Measurements from ENCODE around the gene CPNE7.
"Not testable (repeated sequence)": the region's sequence is repeated elsewhere in the genome, so short reads cannot be mapped to it uniquely, and the experiment has no call there.

CPNE7 gene

DNA sequence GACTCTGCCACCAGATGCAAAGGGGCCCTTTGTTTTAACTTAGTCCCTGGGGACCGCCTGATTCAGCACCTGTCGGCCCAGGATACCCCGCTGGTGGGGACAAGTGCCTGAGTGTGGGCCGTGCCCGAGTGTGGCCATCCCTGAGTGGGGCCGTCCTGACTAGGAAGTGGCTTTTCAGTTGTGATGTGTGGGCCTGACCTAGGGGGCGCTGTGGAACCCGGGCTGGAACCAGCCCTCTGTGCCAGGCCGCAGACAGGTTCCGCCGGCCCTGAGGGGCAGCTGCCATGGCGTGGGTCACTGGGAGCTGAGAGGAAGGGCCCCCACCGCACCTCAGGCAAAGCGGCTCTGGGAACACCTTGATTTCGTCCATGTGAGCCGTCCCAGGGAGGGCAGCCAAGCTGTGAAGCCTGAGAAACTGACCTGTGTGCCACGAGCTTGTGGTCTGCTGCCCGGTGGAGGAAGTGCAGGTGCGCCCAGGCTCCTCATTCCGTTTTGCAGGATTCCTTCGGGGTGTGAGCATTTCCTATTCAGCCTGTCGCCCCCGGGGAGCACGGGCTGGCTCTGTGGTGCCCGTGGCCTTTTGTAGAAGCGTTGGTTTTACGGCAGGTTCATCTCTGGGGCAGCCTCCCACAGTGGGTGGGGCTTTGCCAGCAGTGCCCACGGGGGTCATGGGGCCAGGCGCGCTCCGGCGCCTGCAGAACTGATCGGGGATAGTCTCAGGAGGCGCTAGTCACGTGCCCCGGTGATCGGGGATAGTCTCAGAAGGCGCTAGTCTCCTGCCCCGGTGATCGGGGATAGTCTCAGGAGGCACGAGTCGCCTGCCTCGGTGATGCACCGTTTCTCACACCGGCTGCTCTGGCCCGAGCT, 9.8 kb upstream of the CPNE7 start:
- peak; percentile 39 to 40 for DNase-seq (ENCODE audit: low read depth in 1 of 2, low spot score in 1 of 2)

GRCh38 chr16:89567656-89568594, 7.6 kb upstream of the CPNE7 start:
- no peak for DNase-seq (ENCODE audit: low read depth in 1 of 2, low spot score in 1 of 2)

GRCh38 chr16:89569506-89570341, 5.8 kb upstream of the CPNE7 start:
- DNase-seq (ENCODE audit: low read depth in 1 of 2, low spot score in 1 of 2), result no peak

GRCh38 chr16:89570342-89570923, 5.1 kb upstream of the CPNE7 start:
- no peak for DNase-seq (ENCODE audit: low read depth in 1 of 2, low spot score in 1 of 2)

DNA sequence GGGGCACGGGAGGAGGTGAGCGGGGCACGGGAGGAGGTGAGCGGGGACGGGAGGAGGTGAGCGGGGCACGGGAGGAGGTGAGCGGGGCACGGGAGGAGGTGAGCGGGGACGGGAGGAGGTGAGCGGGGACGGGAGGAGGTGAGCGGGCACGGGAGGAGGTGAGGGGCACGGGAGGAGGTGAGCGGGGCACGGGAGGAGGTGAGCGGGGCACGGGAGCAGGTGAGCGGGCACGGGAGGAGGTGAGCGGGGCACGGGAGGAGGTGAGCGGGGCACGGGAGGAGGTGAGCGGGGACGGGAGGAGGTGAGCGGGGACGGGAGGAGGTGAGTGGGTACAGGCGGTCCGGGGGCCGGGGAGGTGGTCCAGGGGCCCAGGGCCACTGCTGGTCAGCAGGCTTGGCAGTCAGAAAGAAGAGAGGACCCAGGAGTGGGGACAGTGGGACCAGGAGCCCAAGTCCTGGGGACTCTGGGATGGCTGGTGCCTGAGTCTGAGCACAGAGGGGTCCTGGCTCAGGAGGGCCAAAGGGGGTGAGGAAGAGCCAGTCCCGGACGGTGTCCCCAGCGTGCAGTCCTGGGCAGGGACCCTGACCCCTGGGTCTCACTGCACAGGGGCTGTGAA, 4.5 kb upstream of the CPNE7 start:
- DNase-seq (ENCODE audit: low read depth in 1 of 2, low spot score in 1 of 2), result not testable (repeated sequence)

DNA sequence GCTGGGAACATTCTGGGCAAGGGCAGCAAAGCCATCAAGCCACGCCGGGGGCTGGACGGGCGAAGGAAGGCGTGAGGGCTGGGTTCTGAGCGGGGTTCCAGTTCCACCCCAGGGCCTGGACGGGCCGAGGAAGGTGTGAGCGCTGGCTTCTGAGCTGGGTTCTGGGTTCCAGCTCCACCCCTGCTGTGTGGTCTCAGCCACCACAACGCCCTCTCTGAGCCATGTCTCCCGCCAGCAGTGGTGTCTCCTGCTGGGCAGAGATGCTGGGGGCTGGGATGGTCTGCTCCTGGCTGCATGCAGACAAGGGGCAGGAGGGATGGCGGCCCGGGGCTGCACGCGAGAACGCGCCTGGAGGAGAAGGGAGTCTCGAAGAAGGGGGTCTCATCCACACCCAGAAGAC, 3.9 kb upstream of the CPNE7 start:
- no peak for DNase-seq (ENCODE audit: low read depth in 1 of 2, low spot score in 1 of 2)

DNA sequence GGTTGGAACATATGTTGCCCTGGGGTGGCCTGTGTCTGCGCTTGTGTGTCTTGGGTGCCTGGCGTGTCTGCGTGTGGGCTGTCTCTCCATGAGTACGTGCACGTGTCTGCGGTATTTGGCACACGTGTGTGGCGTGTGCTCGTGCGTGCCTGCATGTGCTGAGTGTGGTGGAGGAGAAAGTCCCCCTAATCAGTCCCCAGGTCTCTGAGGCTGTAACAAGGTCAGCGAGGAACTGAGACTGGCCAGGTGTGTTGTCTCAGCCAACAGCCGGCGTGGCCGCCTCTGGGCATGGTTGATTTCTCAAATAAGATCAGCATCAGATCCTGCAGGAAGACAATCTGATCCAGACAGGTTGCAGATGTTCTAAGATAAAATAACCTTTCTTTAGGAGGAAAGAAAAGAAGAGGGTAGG, 3.5 kb upstream of the CPNE7 start:
- DNase-seq (ENCODE audit: low read depth in 1 of 2, low spot score in 1 of 2), result no peak

DNA sequence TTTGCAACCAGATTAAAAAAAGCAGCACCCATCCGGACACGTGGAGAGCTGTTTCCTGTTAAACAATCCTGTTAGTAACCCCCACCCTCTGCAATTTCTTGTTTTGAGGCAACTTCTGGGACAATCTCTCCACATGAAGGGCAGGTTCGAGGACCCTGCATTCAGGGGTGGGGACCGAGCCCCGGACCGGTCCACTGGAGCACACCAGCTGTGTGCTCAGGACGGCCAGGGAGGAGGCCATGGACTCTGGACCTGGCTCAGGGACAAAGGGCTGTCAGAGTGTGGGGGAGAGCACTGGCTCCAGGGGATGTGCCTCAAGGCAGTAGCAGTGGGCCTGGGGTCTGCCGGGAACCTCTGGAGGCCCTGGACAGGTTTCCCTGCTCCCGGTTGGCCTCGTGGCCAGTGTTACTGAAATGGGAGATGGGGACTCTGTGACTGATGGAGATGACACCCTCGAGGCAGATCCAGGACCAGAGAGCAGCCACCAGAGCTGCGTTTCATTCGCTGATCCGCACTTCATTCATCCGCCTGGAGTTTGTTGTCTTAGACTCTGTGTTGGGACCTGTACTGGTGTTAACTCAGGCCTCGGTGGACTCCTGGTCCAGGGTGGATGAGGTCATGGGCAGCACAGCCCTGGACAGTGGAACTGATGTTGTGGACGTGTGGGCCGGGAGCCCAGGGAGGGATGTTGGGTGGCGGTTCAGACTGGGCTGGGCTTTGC, 2.9 kb upstream of the CPNE7 start:
- DNase-seq (ENCODE audit: low read depth in 1 of 2, low spot score in 1 of 2), result no peak

- DNase-seq (ENCODE audit: low read depth in 1 of 2, low spot score in 1 of 2), result no peak
These were observed 1.5 kb upstream of the CPNE7 start for GRCh38 chr16:89573826-89574680.

GRCh38 chr16:89574681-89575246, 794 bp upstream of the CPNE7 start:
- DNase-seq (ENCODE audit: low read depth in 1 of 2, low spot score in 1 of 2), result peak in 1 of 2 donors; percentile 40

- DNase-seq (ENCODE audit: low read depth in 1 of 2, low spot score in 1 of 2), result no peak
These were observed 846 bp downstream of the CPNE7 start for GRCh38 chr16:89576153-89577054.

- DNase-seq (ENCODE audit: low read depth in 1 of 2, low spot score in 1 of 2), result no peak
These were observed 1.6 kb downstream of the CPNE7 start for GRCh38 chr16:89577055-89577759.

GRCh38 chr16:89579351-89579750, 3.8 kb downstream of the CPNE7 start:
- DNase-seq (ENCODE audit: low read depth in 1 of 2, low spot score in 1 of 2), result no peak

DNA sequence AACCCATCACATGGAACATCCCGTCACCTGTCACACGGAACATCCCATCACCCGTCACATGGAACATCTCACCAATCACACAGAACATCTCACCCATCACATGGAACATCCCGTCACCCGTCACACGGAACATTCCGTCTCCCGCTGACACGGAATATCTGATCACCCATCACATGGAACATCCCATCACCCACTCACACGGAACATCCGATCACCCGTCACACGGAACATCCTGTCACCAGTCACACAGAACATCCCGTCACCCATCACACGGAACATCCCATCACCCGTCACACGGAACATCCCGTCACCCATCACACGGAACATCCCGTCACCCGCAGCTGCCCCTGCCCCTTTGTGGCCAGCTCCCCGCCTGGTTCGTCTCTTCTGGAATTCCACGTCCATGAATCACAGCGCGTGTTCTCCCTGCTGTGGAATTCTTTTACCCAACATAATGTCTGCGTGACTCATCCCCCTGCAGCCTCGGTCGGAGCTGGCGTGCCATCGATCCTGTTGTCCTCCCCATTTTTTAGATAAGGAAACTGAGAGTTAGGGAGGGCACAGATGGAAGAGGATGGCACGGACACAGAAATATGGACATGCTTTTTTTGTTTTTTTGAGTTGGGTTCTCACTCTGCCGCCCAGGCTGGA, 5.6 kb downstream of the CPNE7 start:
- DNase-seq (ENCODE audit: low read depth in 1 of 2, low spot score in 1 of 2), result no peak

GRCh38 chr16:89581861-89582563, 6.5 kb downstream of the CPNE7 start:
- DNase-seq (ENCODE audit: low read depth in 1 of 2, low spot score in 1 of 2), result no peak
